Hepatocyte (in vitro differentiated cells): ENCODE data around the gene TRIP10. TPM values are rescaled to one million over a fixed set of nuclear protein-coding genes. Genes with fewer than 3 reads are reported as not detected.
"Not testable (repeated sequence)": the region's sequence is repeated elsewhere in the genome, so short reads cannot be mapped to it uniquely, and the experiment has no call there.

ENCODE experiments used
- DNase-seq: peaks from one replicate; pipeline ENCODE4 v3.0.0-alpha.2; 2016; ENCODE audit warnings: low spot score
- H2AFZ ChIP-seq: fragments of 200-600 bp; sonication (generic); 2 replicates; pipeline ENCODE4 v1.6.0; 2016; ENCODE audit warnings: antibody characterized with exemption, mild to moderate bottlenecking
- H3K27ac ChIP-seq: fragments of 200-600 bp; sonication (generic); 2 replicates; pipeline ENCODE4 v1.5.1; 2016; ENCODE audit warnings: mild to moderate bottlenecking
- H3K27me3 ChIP-seq: fragments of 200-600 bp; sonication (generic); 2 replicates; pipeline ENCODE4 v1.6.1; 2016
- H3K36me3 ChIP-seq: fragments of 200-600 bp; sonication (generic); replicated peaks from 2 replicates; pipeline ENCODE4 v1.5.1; 2016; ENCODE audit warnings: low read depth; ENCODE audit not compliant: insufficient read depth
- H3K4me1 ChIP-seq: fragments of 200-600 bp; sonication (generic); 2 replicates; pipeline ENCODE4 v1.5.1; 2016; ENCODE audit warnings: mild to moderate bottlenecking, moderate library complexity; ENCODE audit not compliant: insufficient read depth
- H3K4me2 ChIP-seq: fragments of 200-600 bp; sonication (generic); 2 replicates; pipeline ENCODE4 v1.6.0; 2016
- H3K4me3 ChIP-seq: fragments of 200-600 bp; sonication (generic); 2 replicates; pipeline ENCODE4 v1.5.1; 2016; ENCODE audit warnings: mild to moderate bottlenecking
- H3K79me2 ChIP-seq: fragments of 200-600 bp; sonication (generic); 2 replicates; pipeline ENCODE4 v1.6.0; 2017; ENCODE audit warnings: mild to moderate bottlenecking
- H3K9me2 ChIP-seq: fragments of 200-600 bp; sonication (generic); replicated peaks from 2 replicates; pipeline ENCODE4 v1.6.0; 2017; ENCODE audit warnings: mild to moderate bottlenecking; ENCODE audit not compliant: insufficient read depth
- H3K9me3 ChIP-seq: fragments of 200-600 bp; sonication (generic); 2 replicates; pipeline ENCODE4 v1.5.1; 2016; ENCODE audit warnings: low read depth, mild to moderate bottlenecking
- H4K20me1 ChIP-seq: fragments of 200-600 bp; sonication (generic); 2 replicates; pipeline ENCODE4 v1.6.0; 2016; ENCODE audit warnings: mild to moderate bottlenecking; ENCODE audit not compliant: insufficient read depth, poor library complexity, severe bottlenecking
- CTCF ChIP-seq: fragments of 200-600 bp; sonication (generic); IDR thresholded peaks from 2 replicates; pipeline ENCODE4 v1.5.1; 2016; ENCODE audit warnings: antibody characterized with exemption, mild to moderate bottlenecking; ENCODE audit not compliant: poor library complexity
- EZH2 ChIP-seq: fragments of 200-600 bp; sonication (generic); IDR thresholded peaks from 2 replicates; pipeline ENCODE4 v1.6.1; 2016; ENCODE audit warnings: antibody characterized with exemption, mild to moderate bottlenecking, borderline replicate concordance
- EZH2phosphoT487 ChIP-seq: fragments of 200-600 bp; sonication (generic); IDR thresholded peaks from one replicate; pipeline ENCODE4 v1.6.1; 2018; ENCODE audit warnings: antibody characterized with exemption, mild to moderate bottlenecking, low read depth, moderate library complexity; ENCODE audit not compliant: unreplicated experiment, severe bottlenecking
- WGBS: methylation state at CpG from one replicate; pipeline ENCODE4 v1.1.6; 2016; ENCODE audit warnings: low lambda C conversion rate; ENCODE audit errors: missing lambda C conversion rate; 5-methylcytosine and 5-hydroxymethylcytosine counted together
- polyA plus RNA-seq: library from polyadenylated mRNA; unstranded; fragments of >200 nt; fragmentation: Nextera tagmentation; extraction: Ambion mirVana; gene quantifications from 2 replicates; pipeline ENCODE4 v1.2.1, GENCODE V29; 2016
- total RNA-seq: library from RNA; depleted of rRNA; stranded (reverse); fragments of >200 nt; gene quantifications from 2 replicates; pipeline ENCODE4 v1.2.3, GENCODE V29; 2014

TRIP10 gene
- total and polyA plus RNA-seq, 2 experiments from 2014 or later, result 48.8 to 79.5 TPM

- WGBS, result 93% methylated on average over 39 of the region's 44 CpGs
- H2AFZ ChIP-seq, result no peak overlapping the region
- H3K27me3 ChIP-seq, result peaks cover 30% of the 10 kb centered on the region
- no peaks in the 10 kb centered on the region for H3K79me2 ChIP-seq
- DNase-seq, result no peak
- no peak overlapping the region for H3K4me2 ChIP-seq
- no peaks in the 10 kb centered on the region for H3K9me3 ChIP-seq
- no peaks in the 10 kb centered on the region for H4K20me1 ChIP-seq
- no peak overlapping the region for H3K4me3 ChIP-seq
- H3K9me2 ChIP-seq, result no peaks in the 10 kb centered on the region
- TF ChIP-seq EZH2, result no peak
- TF ChIP-seq CTCF, result no peak
- TF ChIP-seq EZH2phosphoT487, result no peak
- no peaks in the 10 kb centered on the region for H3K36me3 ChIP-seq
- no peak overlapping the region for H3K27ac ChIP-seq
- no peaks in the 10 kb centered on the region for H3K4me1 ChIP-seq
Measured at GRCh38 chr19:6707011-6707657, 32.3 kb upstream of the TRIP10 start.

- Histone ChIP-seq H3K79me2 (no peaks in the 10 kb centered on the region), H2AFZ (no peak overlapping the region), H3K9me3 (no peaks in the 10 kb centered on the region), H3K27ac (no peak overlapping the region), H3K4me2 (no peak overlapping the region), H4K20me1 (no peaks in the 10 kb centered on the region), H3K9me2 (no peaks in the 10 kb centered on the region), H3K4me1 (no peaks in the 10 kb centered on the region), H3K27me3 (peaks cover 30% of the 10 kb centered on the region), H3K36me3 (no peaks in the 10 kb centered on the region), H3K4me3 (no peak overlapping the region)
- 91% methylated on average over 12 of the region's 16 CpGs for WGBS
- no peak for DNase-seq
- TF ChIP-seq EZH2, result no peak
Measured at GRCh38 chr19:6707658-6708018, 31.8 kb upstream of the TRIP10 start.

GRCh38 chr19:6708346-6708745 is 31.1 kb upstream of the TRIP10 start:
- Histone ChIP-seq H3K9me2 (no peaks in the 10 kb centered on the region), H4K20me1 (no peaks in the 10 kb centered on the region), H3K4me3 (no peak overlapping the region), H3K9me3 (no peaks in the 10 kb centered on the region), H3K79me2 (no peaks in the 10 kb centered on the region), H3K4me1 (no peaks in the 10 kb centered on the region), H3K27me3 (peaks cover 30% of the 10 kb centered on the region), H2AFZ (no peak overlapping the region), H3K4me2 (no peak overlapping the region), H3K36me3 (no peaks in the 10 kb centered on the region), H3K27ac (no peak overlapping the region)
- DNase-seq, result no peak
- TF ChIP-seq CTCF (no peak), EZH2phosphoT487 (no peak), EZH2 (no peak)
- 90% methylated on average over 3 of the region's 3 CpGs for WGBS

- H3K36me3 ChIP-seq, H3K4me2 ChIP-seq, H2AFZ ChIP-seq, H3K4me3 ChIP-seq, H3K9me3 ChIP-seq, H3K9me2 ChIP-seq, H3K4me1 ChIP-seq, H4K20me1 ChIP-seq, H3K27ac ChIP-seq, H3K79me2 ChIP-seq, DNase-seq: not testable (repeated sequence)
- WGBS, result 89% methylated on average over 12 of the region's 12 CpGs
- H3K27me3 ChIP-seq, result peaks cover 30% of the 10 kb centered on the region
Measured at GRCh38 chr19:6708913-6709312, 30.6 kb upstream of the TRIP10 start.
